Measurements from ENCODE around the gene PRB3.

Gene PRB3

GRCh38 chr12:11269607-11270006 is at the start of gene PRB3:
PRB3 (minus strand) TSS chr12:11269707; CDS start chr12:11269669, 38 bp downstream.
- DNase-seq (ENCODE audit: low read depth): no peak

DNA sequence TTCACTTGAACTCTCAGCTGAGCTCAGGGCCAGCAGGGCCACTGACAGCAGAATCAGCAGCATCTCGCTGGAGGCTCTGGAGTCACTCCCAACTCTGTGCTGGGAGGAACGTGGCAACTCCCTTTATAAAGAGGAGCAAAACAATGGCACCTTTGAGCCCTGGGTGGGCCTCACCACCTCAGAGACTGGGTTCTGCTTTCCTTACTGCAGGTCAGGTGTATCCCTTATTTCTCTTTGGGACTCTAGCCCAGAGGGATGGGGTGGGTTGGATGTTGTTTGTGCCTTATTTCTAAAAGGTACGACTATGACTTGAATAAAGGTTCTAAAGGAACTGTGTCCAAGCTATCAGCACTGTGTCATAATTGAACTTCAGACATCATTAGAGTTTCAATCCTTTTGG is 40.8 kb upstream of the PRB3 start, which contains the start of gene PRB4:
PRB4 (minus strand) TSS at position 101 of the 400 bp plus-strand sequence; CDS start at position 63, 38 bp downstream.
- DNase-seq (ENCODE audit: low read depth): no peak

- no peak for DNase-seq (ENCODE audit: low read depth)
These were observed 37.6 kb upstream of the PRB3 start for GRCh38 chr12:11307143-11307542.

DNA sequence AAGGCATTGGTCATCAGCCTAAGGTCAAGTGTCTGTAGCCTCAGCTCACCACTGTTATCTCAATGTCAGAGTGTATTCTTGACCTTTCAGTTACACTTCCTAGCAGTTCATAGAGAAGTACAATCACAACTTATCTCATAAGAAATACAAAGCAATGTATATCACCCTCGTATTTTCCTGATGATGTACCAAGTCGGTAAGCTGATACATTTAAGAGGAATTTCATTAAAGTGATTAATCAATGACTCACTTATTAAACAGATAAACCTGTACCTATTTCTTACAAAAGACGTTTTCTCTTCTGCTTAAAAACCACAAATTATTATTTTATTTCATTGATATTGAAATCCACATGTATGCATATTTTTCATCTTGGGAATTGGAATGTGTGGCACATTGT is 3.9 kb upstream of the PRB3 start:
- no peak for DNase-seq (ENCODE audit: low read depth)

DNA sequence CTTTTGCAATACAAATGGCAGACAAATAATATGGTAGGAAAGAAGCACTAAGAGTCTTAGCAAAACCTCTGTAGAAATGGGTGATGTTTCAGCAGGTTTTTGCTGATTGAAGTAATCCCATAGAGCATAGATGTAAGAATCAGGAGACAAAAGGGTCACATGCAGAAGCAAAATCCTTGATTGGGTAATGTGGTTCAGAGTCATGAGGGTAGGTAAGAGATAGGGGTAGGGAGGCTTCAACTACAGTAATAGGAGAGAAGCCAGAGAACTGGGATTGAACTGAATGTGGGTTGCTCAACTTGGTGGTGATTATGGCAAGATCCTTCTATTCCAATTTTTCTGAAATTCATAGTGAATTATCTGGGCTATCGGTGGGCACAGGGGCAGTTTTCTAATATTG is 5.0 kb downstream of the PRB3 start:
- DNase-seq (ENCODE audit: low read depth): no peak

DNA sequence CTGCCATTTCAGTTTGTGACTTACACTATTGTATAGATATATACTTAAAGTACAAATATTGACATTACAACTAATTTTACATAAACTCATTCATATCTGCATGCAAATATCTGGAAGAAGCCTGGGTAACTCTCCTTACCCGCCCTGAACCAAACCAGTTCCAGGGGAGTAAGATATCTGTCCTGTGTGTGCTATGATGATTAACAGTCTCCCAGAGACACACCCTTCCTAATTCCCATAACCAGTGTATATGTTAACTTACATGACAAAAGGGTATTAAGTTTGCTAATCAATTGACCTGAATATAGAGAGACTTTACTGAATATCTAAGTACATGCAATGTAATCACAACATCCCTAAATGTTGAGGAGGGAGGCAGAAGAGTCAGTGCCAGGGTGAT is 23.0 kb downstream of the PRB3 start:
- no peak for DNase-seq (ENCODE audit: low read depth)

DNA sequence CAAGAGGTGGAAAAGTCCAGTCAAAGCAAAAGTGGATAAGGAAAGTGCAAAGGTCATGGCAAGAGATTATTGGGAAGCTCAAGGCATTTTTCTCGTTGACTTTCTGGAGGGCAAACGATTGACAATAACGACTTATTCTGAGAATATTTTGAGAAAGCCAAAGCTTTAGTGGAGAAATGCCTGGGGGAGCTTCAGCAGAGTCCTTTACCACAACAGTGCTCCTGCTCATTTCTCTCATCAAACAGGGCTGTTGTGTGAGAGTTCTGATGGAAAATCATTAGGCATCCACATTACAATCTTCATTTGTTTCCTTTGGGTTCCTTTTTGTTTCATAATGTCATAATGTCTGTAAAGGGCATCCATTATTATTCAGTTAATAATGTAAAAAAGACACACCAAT is 26.9 kb downstream of the PRB3 start:
- no peak for DNase-seq (ENCODE audit: low read depth)

DNA sequence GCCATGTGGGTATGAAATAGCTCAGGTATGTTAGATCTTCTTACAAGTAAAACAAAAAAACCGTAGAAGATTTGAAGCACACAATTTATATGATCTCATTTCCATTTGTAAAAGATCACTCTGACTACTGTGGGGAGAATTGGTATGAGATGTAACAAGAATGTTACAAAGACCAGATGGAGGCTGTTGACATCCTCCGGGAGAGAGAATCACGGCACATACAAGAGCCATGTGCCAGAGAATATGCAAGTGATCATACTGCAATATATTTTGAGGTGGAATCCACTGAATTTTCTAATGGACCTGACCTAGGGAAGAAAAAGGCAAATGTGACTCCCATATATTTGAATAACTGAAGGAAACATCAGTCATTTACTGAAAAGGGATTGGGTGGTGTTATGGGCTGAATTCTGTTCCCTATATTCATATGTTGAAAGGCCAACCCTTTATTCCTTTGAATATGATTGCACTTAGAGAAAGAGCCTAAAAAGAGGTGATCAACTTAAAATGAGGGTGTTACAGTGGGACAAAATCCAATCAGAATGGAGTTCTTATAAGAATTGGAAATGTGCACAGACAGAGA is 29.1 kb downstream of the PRB3 start:
- DNase-seq (ENCODE audit: low read depth): no peak

DNA sequence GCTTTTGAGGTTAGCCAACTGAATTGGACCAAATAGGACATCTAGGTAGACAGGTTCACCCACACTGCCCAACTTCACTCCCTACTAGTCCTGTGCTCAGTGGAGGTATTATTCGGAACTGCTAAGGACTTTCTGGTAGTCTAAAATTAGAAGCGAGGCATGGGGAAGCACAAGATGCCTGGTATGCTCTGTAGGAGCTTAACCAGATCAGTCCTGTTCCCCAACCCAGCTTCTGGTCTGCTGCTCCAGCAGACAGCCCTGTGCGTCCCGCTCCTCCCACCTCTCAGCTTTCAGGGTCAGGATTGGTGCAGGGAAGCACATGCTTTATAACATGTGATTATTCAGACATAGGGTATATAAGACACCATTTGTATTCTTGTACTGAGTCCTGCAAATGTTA is 31.2 kb downstream of the PRB3 start:
- DNase-seq (ENCODE audit: low read depth): no peak

GRCh38 chr12:11233532-11233931 is 36.0 kb downstream of the PRB3 start:
- DNase-seq (ENCODE audit: low read depth): no peak

GRCh38 chr12:11228296-11228879 is 41.1 kb downstream of the PRB3 start:
- no peak for DNase-seq (ENCODE audit: low read depth)

DNA sequence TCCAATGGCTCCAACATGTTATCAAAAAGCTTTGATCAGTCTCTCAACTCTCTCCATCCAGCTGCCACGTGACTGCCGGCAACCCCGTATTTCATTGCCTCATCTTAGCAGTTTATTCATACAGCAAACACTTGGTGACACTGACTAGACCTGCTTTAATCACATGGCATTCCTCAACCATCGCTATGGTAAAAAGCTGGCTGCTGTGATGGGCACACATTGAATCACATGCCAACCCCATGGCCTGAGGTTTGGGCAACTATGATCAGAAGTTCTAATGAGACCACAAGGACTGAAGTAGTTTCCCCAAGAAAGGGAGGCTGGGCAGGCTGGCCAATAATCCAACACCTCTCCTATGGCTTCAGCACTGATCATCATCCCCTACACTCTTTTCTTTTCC is 42.1 kb downstream of the PRB3 start:
- DNase-seq (ENCODE audit: low read depth): no peak

Data from stimulated activated CD4-positive, alpha-beta T cell treated with anti-CD3 and anti-CD28 coated beads, Interleukin-2, amount 100 ng/mL, for 4 hours (primary cell).